GM06990 (cell line): Measurements from ENCODE around the gene GLG1.

Source experiments
- DNase-seq: peaks from one replicate; pipeline ENCODE4 v3.0.0-alpha.2; 2011; ENCODE audit not compliant: insufficient read length; ENCODE audit errors: extremely low read depth
- H3K27me3 ChIP-seq: replicated peaks from 2 replicates; pipeline ENCODE4 v1.6.0; 2011; ENCODE audit warnings: low read length; ENCODE audit not compliant: control insufficient read depth, insufficient read depth
- H3K36me3 ChIP-seq: 2 replicates; pipeline ENCODE4 v1.5.1; 2011; ENCODE audit warnings: low read length; ENCODE audit not compliant: control insufficient read depth, insufficient read depth
- H3K4me3 ChIP-seq: replicated peaks from 2 replicates; pipeline ENCODE4 v1.5.1; 2011; ENCODE audit warnings: low read depth, mild to moderate bottlenecking, control low read depth, low read length
- CTCF ChIP-seq: IDR thresholded peaks from 2 replicates; pipeline ENCODE4 v1.5.1; 2011; ENCODE audit warnings: low read length, control low read depth, mild to moderate bottlenecking, inconsistent platforms; ENCODE audit not compliant: insufficient read depth, poor library complexity, severe bottlenecking

GLG1 gene

GRCh38 chr16:74607310-74607961 is 522 bp upstream of the GLG1 start:
- no peak for DNase-seq
- Histone ChIP-seq H3K27me3 (no peaks in the 10 kb centered on the region), H3K36me3 (no peaks in the 10 kb centered on the region), H3K4me3 (peak overlapping the region; percentile 98)
- TF ChIP-seq CTCF: no peak

DNA sequence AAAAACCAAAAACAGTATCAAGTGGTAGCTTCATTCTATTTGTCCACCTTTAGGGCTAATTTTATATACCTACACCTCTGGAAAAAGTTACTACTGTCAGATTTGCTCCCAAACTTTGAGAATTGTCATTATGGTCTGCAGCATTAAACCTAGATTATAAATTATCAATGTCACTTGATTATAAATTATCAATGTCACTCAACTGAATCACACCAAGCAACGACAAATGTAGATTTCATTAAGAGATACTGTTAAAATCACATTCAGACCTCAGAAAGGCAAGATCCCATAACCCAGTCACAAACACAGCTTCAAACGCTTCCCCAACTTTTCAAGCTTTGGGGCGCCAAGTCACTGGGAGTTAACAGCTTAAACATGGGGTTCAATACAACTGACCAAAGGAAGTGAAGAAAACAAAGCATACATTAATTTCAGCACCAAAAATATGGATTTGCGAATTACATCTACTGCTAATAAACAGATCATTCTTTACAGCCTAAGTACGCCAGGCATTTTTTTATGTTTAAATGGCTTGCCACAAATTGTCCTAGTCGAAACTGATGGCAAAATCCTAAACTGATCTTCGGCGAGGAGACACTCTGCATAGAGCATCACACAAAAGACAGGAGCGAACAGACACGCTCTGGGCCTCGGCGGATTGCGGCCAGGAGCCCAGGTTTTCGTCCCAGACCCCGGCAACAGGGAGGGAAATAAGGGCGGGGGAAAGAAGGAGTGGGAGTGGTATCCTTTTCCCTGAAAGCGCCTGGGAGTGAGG is 981 bp downstream of the GLG1 start:
- TF ChIP-seq CTCF: no peak
- H3K4me3 ChIP-seq: peak overlapping the region; percentile 98
- DNase-seq: no peak
- no peaks in the 10 kb centered on the region for H3K36me3 ChIP-seq
- H3K27me3 ChIP-seq: no peaks in the 10 kb centered on the region

- no peak for TF ChIP-seq CTCF
- Histone ChIP-seq H3K27me3 (no peaks in the 10 kb centered on the region), H3K4me3 (peak overlapping the region; percentile 98), H3K36me3 (no peaks in the 10 kb centered on the region)
- no peak for DNase-seq
These were observed 1.6 kb downstream of the GLG1 start for GRCh38 chr16:74605332-74605731.

- no peaks in the 10 kb centered on the region for H3K27me3 ChIP-seq
- H3K36me3 ChIP-seq: no peaks in the 10 kb centered on the region
- DNase-seq: no peak
- TF ChIP-seq CTCF: no peak
- no peak overlapping the region for H3K4me3 ChIP-seq
These were observed 3.1 kb downstream of the GLG1 start for GRCh38 chr16:74603848-74604247.

- peak; percentile 40 for DNase-seq
- Histone ChIP-seq H3K27me3 (no peaks in the 10 kb centered on the region), H3K36me3 (no peaks in the 10 kb centered on the region), H3K4me3 (no peak overlapping the region)
- TF ChIP-seq CTCF: no peak
These were observed 5.6 kb downstream of the GLG1 start for GRCh38 chr16:74601126-74601871.
